SK-N-SH (cell line): ENCODE results near the gene CXorf65. TPM values are rescaled to one million over a fixed set of nuclear protein-coding genes. Genes with fewer than 3 reads are reported as not detected.

Experiments used
- CTCF ChIA-PET: fragments of 300-600, 350-600 bp; formaldehyde crosslinking; extraction: SDS; loops from one replicate; lab custom pipeline; 2021; lab: Yijun Ruan, JAX
- POLR2A ChIA-PET: fragments of 350-600 bp; sonication (Branson Sonifier 250); formaldehyde crosslinking; extraction: SDS; loops from one replicate; lab custom pipeline; 2020; ENCODE audit warnings: antibody characterized with exemption, inconsistent platforms; lab: Yijun Ruan, JAX
- DNase-seq: peaks from one replicate; pipeline ENCODE4 v3.0.0; 2012
- H2AFZ ChIP-seq: fragments of 200-600 bp; sonication (generic); 2 replicates; pipeline ENCODE4 v1.8.1; 2016; ENCODE audit warnings: antibody characterized with exemption, mild to moderate bottlenecking, low read depth
- H3F3A ChIP-seq: fragments of 200-600 bp; sonication (generic); replicated peaks from 2 replicates; pipeline ENCODE3; 2016; ENCODE audit warnings: antibody characterized with exemption, mild to moderate bottlenecking; ENCODE audit not compliant: insufficient read depth
- H3K27ac ChIP-seq, 2 experiments: fragments of 200-500 bp in 1 of 2; fragments of 200-600 bp in 1 of 2; sonication (Bioruptor generic) in 1 of 2; sonication (generic), shearing (Covaris generic) in 1 of 2; 2 replicates each; pipeline versions ENCODE4 v1.5.1 to v1.6.1; 2014 to 2016; ENCODE audit warnings: low read depth in 2 of 2, inconsistent platforms in 1 of 2, low read length in 1 of 2, mild to moderate bottlenecking in 1 of 2, mixed read lengths in 1 of 2
- H3K27me3 ChIP-seq: fragments of 200-600 bp; sonication (generic), shearing (Covaris generic); 2 replicates; pipeline ENCODE4 v1.6.1; 2016; ENCODE audit warnings: mixed run types; ENCODE audit not compliant: insufficient read depth
- H3K36me3 ChIP-seq, 2 experiments: fragments of 200-500 bp in 1 of 2; fragments of 200-600 bp in 1 of 2; sonication (Bioruptor generic) in 1 of 2; sonication (generic) in 1 of 2; replicated peaks in 1 of 2; 2 replicates each; pipeline versions ENCODE3 to v1.5.1; 2014 to 2016; ENCODE audit warnings: low read length in 1 of 2, mild to moderate bottlenecking in 1 of 2; ENCODE audit not compliant: insufficient read depth in 2 of 2, control insufficient read depth in 1 of 2
- H3K4me1 ChIP-seq, 2 experiments: fragments of 200-500 bp in 1 of 2; fragments of 200-600 bp in 1 of 2; sonication (Bioruptor generic) in 1 of 2; sonication (generic), shearing (Covaris generic) in 1 of 2; 2 replicates each; pipeline versions ENCODE4 v1.5.1 to v1.6.1; 2014 to 2016; ENCODE audit warnings: low read depth in 1 of 2, low read length in 1 of 2, mixed run types in 1 of 2; ENCODE audit not compliant: insufficient read depth in 2 of 2, control insufficient read depth in 1 of 2
- H3K4me2 ChIP-seq: fragments of 200-600 bp; sonication (generic), shearing (Covaris generic); 2 replicates; pipeline ENCODE4 v1.6.1; 2017; ENCODE audit warnings: mixed run types
- H3K4me3 ChIP-seq, 2 experiments: fragments of 200-500 bp in 1 of 2; fragments of 200-600 bp in 1 of 2; sonication (Bioruptor generic) in 1 of 2; sonication (generic), shearing (Covaris generic) in 1 of 2; 2 replicates each; pipeline versions ENCODE4 v1.5.1 to v1.8.1; 2014 to 2016; ENCODE audit warnings: low read depth in 2 of 2, inconsistent platforms in 1 of 2, low read length in 1 of 2, mild to moderate bottlenecking in 1 of 2, mixed read lengths in 1 of 2, moderate library complexity in 1 of 2
- H3K79me2 ChIP-seq: fragments of 200-600 bp; sonication (generic); 2 replicates; pipeline ENCODE4 v1.8.1; 2017; ENCODE audit warnings: mild to moderate bottlenecking; ENCODE audit not compliant: insufficient read depth
- H3K9ac ChIP-seq: fragments of 200-600 bp; sonication (generic); 2 replicates; pipeline ENCODE4 v1.6.1; 2017; ENCODE audit warnings: mixed run types
- H3K9me2 ChIP-seq: fragments of 200-600 bp; sonication (generic); 2 replicates; pipeline ENCODE4 v1.6.1; 2017; ENCODE audit warnings: mixed run types
- H3K9me3 ChIP-seq: fragments of 200-600 bp; sonication (generic); 2 replicates; pipeline ENCODE4 v1.6.1; 2017; ENCODE audit warnings: mixed run types, mild to moderate bottlenecking, moderate library complexity
- H4K20me1 ChIP-seq: fragments of 200-600 bp; sonication (generic); 2 replicates; pipeline ENCODE4 v1.6.1; 2017; ENCODE audit warnings: mild to moderate bottlenecking, mixed run types; ENCODE audit not compliant: insufficient read depth
- CHD2 ChIP-seq: fragments of 150-350 bp; IDR thresholded peaks from 2 replicates; pipeline ENCODE4 v1.6.1; 2018; ENCODE audit warnings: low read length; ENCODE audit not compliant: partially characterized antibody
- FOSL2 ChIP-seq: IDR thresholded peaks from 2 replicates; pipeline ENCODE4 v1.4.0; 2012; ENCODE audit warnings: low read depth, mild to moderate bottlenecking, moderate library complexity, borderline replicate concordance
- FOXJ3 ChIP-seq: sonication (generic); formaldehyde crosslinking; IDR thresholded peaks from 2 replicates; pipeline ENCODE4 v1.5.1; 2020; ENCODE audit warnings: mild to moderate bottlenecking, missing genetic modification reagents
- FOXM1 ChIP-seq: IDR thresholded peaks from 2 replicates; pipeline ENCODE4 v1.4.0; 2012; ENCODE audit warnings: low read depth, mild to moderate bottlenecking
- JUND ChIP-seq: IDR thresholded peaks from 2 replicates; pipeline ENCODE4 v1.4.0; 2012
- MXI1 ChIP-seq: IDR thresholded peaks from 2 replicates; pipeline ENCODE4 v1.6.1; 2012; ENCODE audit warnings: mild to moderate bottlenecking, low read depth, low read length, improper control_type of control experiment
- NRF1 ChIP-seq: IDR thresholded peaks from 2 replicates; pipeline ENCODE4 v1.6.1; 2012; ENCODE audit warnings: low read depth, mild to moderate bottlenecking, low read length
- POLR2AphosphoS5 ChIP-seq: IDR thresholded peaks from 2 replicates; pipeline ENCODE4 v1.6.1; 2012; ENCODE audit warnings: low read depth, low read length
- RAD21 ChIP-seq: IDR thresholded peaks from 2 replicates; pipeline ENCODE4 v1.6.1; 2012; ENCODE audit warnings: mild to moderate bottlenecking, low read length
- RCOR1 ChIP-seq: fragments of 150-350 bp; IDR thresholded peaks from 2 replicates; pipeline ENCODE4 v1.6.1; 2017; ENCODE audit warnings: antibody characterized with exemption, low read length
- RFX5 ChIP-seq: IDR thresholded peaks from 2 replicates; pipeline ENCODE4 v1.6.1; 2012; ENCODE audit warnings: mild to moderate bottlenecking, improper control_type of control experiment, low read length
- TCF12 ChIP-seq: IDR thresholded peaks from 2 replicates; pipeline ENCODE4 v1.4.0; 2012
- WGBS: methylation state at CpG from one replicate; pipeline ENCODE4 v1.1.6; 2017; ENCODE audit warnings: low lambda C conversion rate; 5-methylcytosine and 5-hydroxymethylcytosine counted together
- polyA plus RNA-seq, 3 experiments: library from polyadenylated mRNA; depleted of rRNA; stranded (reverse); fragments of >200 nt; gene quantifications; 2 replicates each; pipeline ENCODE4 v1.2.3, GENCODE V29; 2012
- TF ChIP-seq, protein P1 (sequence below): IDR thresholded peaks from 2 replicates; pipeline ENCODE4 v1.4.0; 2012; ENCODE audit warnings: low read depth
- TF ChIP-seq, protein P2 (sequence below): IDR thresholded peaks from 2 replicates; pipeline ENCODE4; 2012
- TF ChIP-seq, protein P3 (sequence below): IDR thresholded peaks from 2 replicates; pipeline ENCODE4 v1.4.0; 2012; ENCODE audit warnings: low read depth, borderline replicate concordance

CXorf65 gene
- polyA plus RNA-seq, 1 of the 3 experiments (the other 2 are of a cell fraction) = not detected

DNA sequence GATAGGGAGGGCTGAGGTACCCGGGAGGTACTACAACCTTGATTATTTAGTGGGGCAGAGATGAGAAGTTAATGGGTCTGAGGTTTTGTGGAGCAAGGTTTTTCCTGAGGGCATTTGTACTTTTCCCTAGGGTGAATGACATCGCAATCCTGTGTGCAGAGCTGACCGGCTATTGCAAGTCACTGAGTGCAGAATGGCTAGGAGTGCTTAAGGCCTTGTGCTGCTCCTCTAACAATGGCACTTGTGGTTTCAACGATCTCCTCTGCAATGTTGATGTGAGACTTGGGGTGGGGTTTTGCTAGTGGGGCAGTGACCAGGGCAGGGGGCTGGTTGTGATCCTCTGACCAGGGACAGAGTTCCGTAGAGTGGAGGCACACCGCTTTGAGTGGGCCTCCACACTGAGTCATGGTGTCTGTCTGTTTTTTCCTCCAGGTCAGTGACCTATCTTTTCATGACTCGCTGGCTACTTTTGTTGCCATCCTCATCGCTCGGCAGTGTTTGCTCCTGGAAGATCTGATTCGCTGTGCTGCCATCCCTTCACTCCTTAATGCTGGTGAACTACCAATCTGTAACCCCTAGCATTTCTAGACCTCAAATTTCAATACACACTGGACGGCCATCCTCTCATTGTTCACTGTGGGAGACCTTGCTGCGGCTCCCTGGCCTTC lies 21.8 kb upstream of the CXorf65 start:
- Histone ChIP-seq H3K27ac (peak overlapping the region in 1 of 2 experiments; percentile 37; a peak in 2 of 4 replicates), H4K20me1 (no peaks in the 10 kb centered on the region), H3K79me2 (no peaks in the 10 kb centered on the region), H2AFZ (no peak overlapping the region), H3K9me3 (no peaks in the 10 kb centered on the region), H3K4me2 (peak overlapping the region; percentile 43; the same call in 1 of the 2 replicates), H3K36me3 (peaks cover 12 to 82% of the 10 kb centered on the region in 2 experiments), H3K4me1 (peaks cover 0 to 4% of the 10 kb centered on the region in 2 experiments; a peak in 1 of 4 replicates), H3K9me2 (no peaks in the 10 kb centered on the region), H3K9ac (no peak overlapping the region; the same call in 1 of the 2 replicates), H3K4me3 (no peak overlapping the region), H3K27me3 (peaks cover 5% of the 10 kb centered on the region; the same call in 1 of the 2 replicates), H3F3A (no peaks in the 10 kb centered on the region)
- no peak for DNase-seq
- ChIA-PET CTCF (interaction anchor here (0.7 to 3.0 kb wide), 17 partner anchors 9 to 146 kb away, joined by 3 to 30 read pairs (median 5); partner anchors contain the start of genes FOXO4, MED12 and SNX12), POLR2A (interaction anchor here (0.5 kb wide), 1 partner anchor 176 kb away, joined by 4 read pairs; no protein-coding TSS in a partner anchor)
- WGBS = 50% methylated on average over 10 of the region's 12 CpGs
- TF ChIP-seq NRF1 (no peak), FOSL2 (peak; percentile 36; the same call in 1 of the 2 replicates)

- H3K4me3 ChIP-seq = peak overlapping the region; percentile 62 to 70
- peaks cover 12 to 38% of the 10 kb centered on the region in 2 experiments for H3K36me3 ChIP-seq
- peak overlapping the region; percentile 85 for H3K4me2 ChIP-seq
- H3K9ac ChIP-seq = peak overlapping the region; percentile 84
- no peak overlapping the region for H2AFZ ChIP-seq
- WGBS = 30% methylated on average over 13 of the region's 17 CpGs
- peaks cover 13% of the 10 kb centered on the region; the same call in 1 of the 2 replicates for H3K79me2 ChIP-seq
- POLR2A ChIA-PET = interaction anchor here (0.9 to 2.0 kb wide), 4 partner anchors 8 to 63 kb away, joined by 3 to 8 read pairs (median 4); no protein-coding TSS in a partner anchor
- DNase-seq = no peak
- H3K9me2 ChIP-seq = no peaks in the 10 kb centered on the region
- H3F3A ChIP-seq = no peaks in the 10 kb centered on the region
- H3K9me3 ChIP-seq = no peaks in the 10 kb centered on the region
- TF ChIP-seq FOXJ3 (CRISPR knock-in tag) (no peak), RFX5 (no peak), FOXM1 (no peak), CHD2 (no peak), MXI1 (no peak), POLR2AphosphoS5 (no peak), TCF12 (no peak), JUND (no peak), FOSL2 (no peak), RAD21 (no peak), RCOR1 (no peak)
- TF ChIP-seq, protein P1, sequence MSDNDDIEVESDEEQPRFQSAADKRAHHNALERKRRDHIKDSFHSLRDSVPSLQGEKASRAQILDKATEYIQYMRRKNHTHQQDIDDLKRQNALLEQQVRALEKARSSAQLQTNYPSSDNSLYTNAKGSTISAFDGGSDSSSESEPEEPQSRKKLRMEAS = no peak
- TF ChIP-seq, protein P2, sequence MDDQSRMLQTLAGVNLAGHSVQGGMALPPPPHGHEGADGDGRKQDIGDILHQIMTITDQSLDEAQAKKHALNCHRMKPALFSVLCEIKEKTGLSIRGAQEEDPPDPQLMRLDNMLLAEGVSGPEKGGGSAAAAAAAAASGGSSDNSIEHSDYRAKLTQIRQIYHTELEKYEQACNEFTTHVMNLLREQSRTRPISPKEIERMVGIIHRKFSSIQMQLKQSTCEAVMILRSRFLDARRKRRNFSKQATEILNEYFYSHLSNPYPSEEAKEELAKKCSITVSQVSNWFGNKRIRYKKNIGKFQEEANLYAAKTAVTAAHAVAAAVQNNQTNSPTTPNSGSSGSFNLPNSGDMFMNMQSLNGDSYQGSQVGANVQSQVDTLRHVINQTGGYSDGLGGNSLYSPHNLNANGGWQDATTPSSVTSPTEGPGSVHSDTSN = no peak
- TF ChIP-seq, protein P3, sequence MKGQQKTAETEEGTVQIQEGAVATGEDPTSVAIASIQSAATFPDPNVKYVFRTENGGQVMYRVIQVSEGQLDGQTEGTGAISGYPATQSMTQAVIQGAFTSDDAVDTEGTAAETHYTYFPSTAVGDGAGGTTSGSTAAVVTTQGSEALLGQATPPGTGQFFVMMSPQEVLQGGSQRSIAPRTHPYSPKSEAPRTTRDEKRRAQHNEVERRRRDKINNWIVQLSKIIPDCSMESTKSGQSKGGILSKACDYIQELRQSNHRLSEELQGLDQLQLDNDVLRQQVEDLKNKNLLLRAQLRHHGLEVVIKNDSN = no peak
- H4K20me1 ChIP-seq = no peaks in the 10 kb centered on the region
- CTCF ChIA-PET = interaction anchor here (0.6 to 4.9 kb wide), 3 partner anchors 11 to 109 kb away, joined by 3 to 27 read pairs (median 4); no protein-coding TSS in a partner anchor
- peaks cover 0 to 8% of the 10 kb centered on the region in 2 experiments; a peak in 1 of 4 replicates for H3K4me1 ChIP-seq
- no peaks in the 10 kb centered on the region; the same call in 1 of the 2 replicates for H3K27me3 ChIP-seq
- no peak overlapping the region; a peak in 2 of 4 replicates for H3K27ac ChIP-seq
Observed at GRCh38 chrX:71118985-71119535, 12.5 kb upstream of the CXorf65 start.
